Measurements from ENCODE around the gene TRAF3IP3. TPM values are rescaled to one million over a fixed set of nuclear protein-coding genes. Genes with fewer than 3 reads are reported as not detected.

Gene TRAF3IP3
- total and polyA plus RNA-seq, 2 donors from 2014 or later = 3.6 to 16.4 TPM

DNA sequence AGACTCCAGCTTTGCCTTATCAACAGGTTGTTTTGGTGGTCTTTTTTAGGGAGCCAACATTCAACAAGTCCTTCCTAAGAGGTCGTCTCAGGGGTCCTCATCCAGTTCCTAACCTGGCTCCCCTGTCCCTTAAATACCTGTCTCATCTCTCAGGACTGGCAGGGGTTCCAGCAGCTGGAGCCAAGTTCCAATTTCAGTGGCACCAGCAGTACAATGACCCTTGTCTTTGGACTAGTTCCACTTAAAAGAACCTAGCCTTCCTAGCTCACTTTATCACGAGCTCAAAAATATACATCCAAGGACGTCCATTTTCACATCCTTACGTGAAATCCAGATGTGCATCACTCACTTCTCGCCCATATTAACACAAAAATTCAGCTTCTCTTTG lies 18.7 kb upstream of the TRAF3IP3 start:
- H3K27ac ChIP-seq (ENCODE audit: low read depth in 2 of 2, low read length in 2 of 2) = no peak overlapping the region
- intact Hi-C loops (cut with DNase I) = no loop called here
- DNase-seq = no peak
- H3K9me3 ChIP-seq (ENCODE audit: control insufficient read depth in 2 of 3, insufficient read depth in 1 of 3, low read length in 3 of 3) = no peaks in the 10 kb centered on the region
- H3K36me3 ChIP-seq (ENCODE audit: control insufficient read depth in 2 of 3, insufficient read depth in 3 of 3, low read length in 3 of 3) = no peaks in the 10 kb centered on the region
- H3K27me3 ChIP-seq (ENCODE audit: control insufficient read depth, insufficient read depth, low read length) = no peaks in the 10 kb centered on the region
- no peak overlapping the region for H3K4me3 ChIP-seq (ENCODE audit: low read length in 3 of 3)
- FAIRE-seq = no peak
- H3K4me1 ChIP-seq (ENCODE audit: control insufficient read depth in 2 of 3, insufficient read depth in 2 of 3, low read depth in 1 of 3, low read length in 3 of 3) = peaks cover 0 to 8% (median 3%) of the 10 kb centered on the region in 3 donors
- TF ChIP-seq CTCF (IDR thresholded peaks at IDR 0.05; ENCODE audit: borderline replicate concordance, extremely low read depth, insufficient read depth) = no peak
- H3K9ac ChIP-seq (ENCODE audit: low read length in 3 of 3) = no peak overlapping the region

GRCh38 chr1:209738270-209738669 lies 17.6 kb upstream of the TRAF3IP3 start:
- no peak overlapping the region for H3K27ac ChIP-seq (ENCODE audit: low read depth in 2 of 2, low read length in 2 of 2)
- H3K4me1 ChIP-seq (ENCODE audit: control insufficient read depth in 2 of 3, insufficient read depth in 2 of 3, low read depth in 1 of 3, low read length in 3 of 3) = peaks cover 0 to 12% (median 9%) of the 10 kb centered on the region in 3 donors
- FAIRE-seq (no peak), DNase-seq (no peak)
- H3K36me3 ChIP-seq (ENCODE audit: control insufficient read depth in 2 of 3, insufficient read depth in 3 of 3, low read length in 3 of 3) = no peaks in the 10 kb centered on the region
- no peaks in the 10 kb centered on the region for H3K9me3 ChIP-seq (ENCODE audit: control insufficient read depth in 2 of 3, insufficient read depth in 1 of 3, low read length in 3 of 3)
- no peaks in the 10 kb centered on the region for H3K27me3 ChIP-seq (ENCODE audit: control insufficient read depth, insufficient read depth, low read length)
- no peak overlapping the region for H3K9ac ChIP-seq (ENCODE audit: low read length in 3 of 3)
- intact Hi-C loops (cut with DNase I) = no loop called here
- no peak for TF ChIP-seq CTCF (IDR thresholded peaks at IDR 0.05; ENCODE audit: borderline replicate concordance, extremely low read depth, insufficient read depth)
- H3K4me3 ChIP-seq (ENCODE audit: low read length in 3 of 3) = no peak overlapping the region

- H3K4me3 ChIP-seq (ENCODE audit: low read length in 3 of 3) = peak overlapping the region in 1 of 3 donors; percentile 49
- no peak overlapping the region for H3K9ac ChIP-seq (ENCODE audit: low read length in 3 of 3)
- H3K36me3 ChIP-seq (ENCODE audit: control insufficient read depth in 2 of 3, insufficient read depth in 3 of 3, low read length in 3 of 3) = no peaks in the 10 kb centered on the region
- TF ChIP-seq CTCF (IDR thresholded peaks at IDR 0.05; ENCODE audit: borderline replicate concordance, extremely low read depth, insufficient read depth) = no peak
- DNase-seq (no peak), FAIRE-seq (no peak)
- no peaks in the 10 kb centered on the region for H3K9me3 ChIP-seq (ENCODE audit: control insufficient read depth in 2 of 3, insufficient read depth in 1 of 3, low read length in 3 of 3)
- peak overlapping the region in 1 of 2 donors; percentile 37 for H3K27ac ChIP-seq (ENCODE audit: low read depth in 2 of 2, low read length in 2 of 2)
- intact Hi-C loops (cut with DNase I) = no loop called here
- H3K4me1 ChIP-seq (ENCODE audit: control insufficient read depth in 2 of 3, insufficient read depth in 2 of 3, low read depth in 1 of 3, low read length in 3 of 3) = peaks cover 0 to 12% (median 9%) of the 10 kb centered on the region in 3 donors
- no peaks in the 10 kb centered on the region for H3K27me3 ChIP-seq (ENCODE audit: control insufficient read depth, insufficient read depth, low read length)
Measured at GRCh38 chr1:209741193-209741592, 14.7 kb upstream of the TRAF3IP3 start.

DNA sequence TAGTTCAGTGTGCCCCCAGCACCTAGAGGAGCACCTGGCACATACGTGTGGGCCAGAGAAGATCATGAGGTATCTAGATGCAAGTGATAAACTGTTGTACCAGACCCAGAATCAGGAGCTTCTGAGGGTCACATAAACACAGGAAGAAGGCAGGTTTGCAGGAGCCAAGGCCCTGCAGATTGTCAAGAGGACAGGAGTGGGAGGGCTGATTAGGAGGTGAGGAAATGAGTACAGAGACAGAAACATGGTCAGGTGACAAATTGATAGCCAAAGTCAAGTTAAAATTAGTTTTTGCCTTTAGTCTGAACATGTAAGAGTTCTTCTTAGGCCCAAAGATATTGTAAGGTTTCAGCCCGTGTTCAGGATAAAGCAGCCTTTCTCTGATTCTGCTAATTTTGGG lies 14.0 kb upstream of the TRAF3IP3 start:
- Histone ChIP-seq H3K9ac (ENCODE audit: low read length in 3 of 3) (peak overlapping the region in 1 of 3 donors; percentile 3), H3K4me3 (ENCODE audit: low read length in 3 of 3) (peak overlapping the region in 2 of 3 donors; percentile 49 to 50), H3K4me1 (ENCODE audit: control insufficient read depth in 2 of 3, insufficient read depth in 2 of 3, low read depth in 1 of 3, low read length in 3 of 3) (peaks cover 0 to 15% (median 10%) of the 10 kb centered on the region in 3 donors), H3K27me3 (ENCODE audit: control insufficient read depth, insufficient read depth, low read length) (no peaks in the 10 kb centered on the region), H3K9me3 (ENCODE audit: control insufficient read depth in 2 of 3, insufficient read depth in 1 of 3, low read length in 3 of 3) (no peaks in the 10 kb centered on the region), H3K27ac (ENCODE audit: low read depth in 2 of 2, low read length in 2 of 2) (peak overlapping the region in 1 of 2 donors; percentile 37), H3K36me3 (ENCODE audit: control insufficient read depth in 2 of 3, insufficient read depth in 3 of 3, low read length in 3 of 3) (no peaks in the 10 kb centered on the region)
- DNase-seq = no peak
- intact Hi-C loops (cut with DNase I) = no loop called here
- no peak for FAIRE-seq
- no peak for TF ChIP-seq CTCF (IDR thresholded peaks at IDR 0.05; ENCODE audit: borderline replicate concordance, extremely low read depth, insufficient read depth)
